GM21786 (cell line): ENCODE data around the gene CDR2L.
"Not testable (repeated sequence)": the region's sequence is repeated elsewhere in the genome, so short reads cannot be mapped to it uniquely, and the experiment has no call there.

Source experiments
- ATAC-seq: cut with Tn5 transposase; IDR thresholded peaks from one replicate; pipeline ENCODE4 v1.9.1; 2021; ENCODE audit not compliant: unreplicated experiment

Gene CDR2L

GRCh38 chr17:75036643-75037268 lies 49.3 kb downstream of the CDR2L start:
- ATAC-seq: no peak

GRCh38 chr17:75039238-75039637 lies 51.8 kb downstream of the CDR2L start:
- no peak for ATAC-seq

GRCh38 chr17:75041656-75042280 lies 54.3 kb downstream of the CDR2L start:
- ATAC-seq: no peak

- not testable (repeated sequence) for ATAC-seq
These were observed 56.4 kb downstream of the CDR2L start for GRCh38 chr17:75043789-75044188.

- ATAC-seq: no peak
These were observed 57.3 kb downstream of the CDR2L start for GRCh38 chr17:75044716-75045115.

- not testable (repeated sequence) for ATAC-seq
These were observed 58.5 kb downstream of the CDR2L start for GRCh38 chr17:75045946-75046406.

GRCh38 chr17:75046407-75047289 lies 59.2 kb downstream of the CDR2L start, which contains the start of the genes ATP5PD and KCTD2:
TSS of gene ATP5PD (minus strand) at chr17:75046969. CDS start at chr17:75042650, 4,319 bp downstream.
TSS of gene KCTD2 (plus strand) at chr17:75047225. CDS start at chr17:75047251, 26 bp downstream.
- ATAC-seq: peak; percentile 91

GRCh38 chr17:75047398-75048098 lies 60.1 kb downstream of the CDR2L start:
- peak; percentile 10 for ATAC-seq

- ATAC-seq: no peak
These were observed 60.9 kb downstream of the CDR2L start for GRCh38 chr17:75048249-75048878.

- no peak for ATAC-seq
These were observed 61.6 kb downstream of the CDR2L start for GRCh38 chr17:75049057-75049456.

GRCh38 chr17:75049706-75050105 lies 62.3 kb downstream of the CDR2L start:
- ATAC-seq: no peak

- no peak for ATAC-seq
These were observed 64.5 kb downstream of the CDR2L start for GRCh38 chr17:75051941-75052340.
